K562 (cell line): ENCODE results near the gene VIM. TPM values are rescaled to one million over a fixed set of nuclear protein-coding genes. Genes with fewer than 3 reads are reported as not detected.
A peak's percentile ranks its signal among the peaks of the same experiment; 100 is the strongest.

Experiments
- ARNT ChIP-seq, 2 experiments: fragments of 450-650 bp; IDR thresholded peaks; 2 replicates each; pipeline ENCODE4 v1.6.1; 2016; ENCODE audit warnings: mild to moderate bottlenecking in 1 of 2
- CBX5 ChIP-seq: IDR thresholded peaks from 2 replicates; pipeline ENCODE4 v1.6.1; 2014; ENCODE audit warnings: low read depth, borderline replicate concordance
- CC2D1A ChIP-seq: fragments of 450-650 bp; IDR thresholded peaks from 2 replicates; pipeline ENCODE4 v1.6.1; 2017; ENCODE audit warnings: mild to moderate bottlenecking
- CCNT2 ChIP-seq: IDR thresholded peaks from 2 replicates; pipeline ENCODE4 v1.6.1; 2011; ENCODE audit warnings: borderline replicate concordance, low read depth, mild to moderate bottlenecking, moderate library complexity, mixed read lengths, low read length; ENCODE audit not compliant: insufficient read length; ENCODE audit errors: extremely low read depth
- FOXK2 ChIP-seq, 2 experiments: fragments of 450-650 bp; IDR thresholded peaks in 1 of 2; conservative IDR thresholded peaks in 1 of 2; 2 replicates each; pipeline ENCODE4 v1.6.1; 2016; ENCODE audit warnings: low read depth in 2 of 2, mild to moderate bottlenecking in 1 of 2
- GATA2 ChIP-seq: sonication (generic); formaldehyde crosslinking; IDR thresholded peaks from 2 replicates; pipeline ENCODE4 v1.4.0; 2020; ENCODE audit warnings: mild to moderate bottlenecking, missing genetic modification reagents
- KDM1A ChIP-seq, 2 experiments: fragments of 450-650 bp; IDR thresholded peaks; 2 replicates each; pipeline ENCODE4 v1.6.1; 2016; ENCODE audit warnings: mild to moderate bottlenecking in 2 of 2
- MEF2A ChIP-seq: IDR thresholded peaks from 2 replicates; pipeline ENCODE4 v1.6.1; 2011; ENCODE audit warnings: low read depth, mild to moderate bottlenecking, low read length, moderate library complexity; ENCODE audit not compliant: control insufficient read depth
- MTA2 ChIP-seq: fragments of 450-650 bp; IDR thresholded peaks from 2 replicates; pipeline ENCODE4 v1.6.1; 2016; ENCODE audit warnings: low read depth
- NR4A1 ChIP-seq, 2 experiments: fragments of 250-450 bp in 1 of 2; fragments of 450-650 bp in 1 of 2; sonication (Bioruptor Pico) in 1 of 2; IDR thresholded peaks; 2 replicates each; pipeline versions ENCODE4 v1.4.0 to v1.6.1; 2016 to 2020; ENCODE audit warnings: mild to moderate bottlenecking in 2 of 2, missing compliant biosample characterization in 1 of 2, missing genetic modification characterization in 1 of 2, moderate library complexity in 1 of 2
- SMARCA4 ChIP-seq: fragments of 450-650 bp; IDR thresholded peaks from 2 replicates; pipeline ENCODE4 v1.6.1; 2016
- TEAD4 ChIP-seq, 2 experiments: sonication (generic) in 1 of 2; formaldehyde crosslinking in 1 of 2; IDR thresholded peaks; 2 replicates each; pipeline versions ENCODE4 v1.6.1 to v1.8.0; 2012 to 2022; ENCODE audit warnings: borderline replicate concordance in 1 of 2, inconsistent platforms in 1 of 2, low read length in 1 of 2, mild to moderate bottlenecking in 1 of 2, missing genetic modification reagents in 1 of 2
- VEZF1 ChIP-seq: fragments of 200-800 bp; sonication (Bioruptor generic); IDR thresholded peaks from 2 replicates; pipeline ENCODE4 v1.6.1; 2017; ENCODE audit warnings: missing genetic modification characterization, missing compliant biosample characterization
- XRCC3 ChIP-seq: fragments of 450-650 bp; IDR thresholded peaks from 2 replicates; pipeline ENCODE4 v1.6.1; 2017; ENCODE audit warnings: mild to moderate bottlenecking, moderate library complexity
- ZFP36 ChIP-seq: fragments of 150-350 bp; IDR thresholded peaks from 2 replicates; pipeline ENCODE4 v1.6.1; 2018; ENCODE audit warnings: low read length, low read depth; ENCODE audit not compliant: partially characterized antibody
- ZNF217 ChIP-seq: sonication (generic); formaldehyde crosslinking; IDR thresholded peaks from 2 replicates; pipeline ENCODE4 v1.8.0; 2022; ENCODE audit warnings: mild to moderate bottlenecking, missing genetic modification reagents
- ZNF311 ChIP-seq: fragments of 250-450 bp; sonication (Bioruptor Pico); IDR thresholded peaks from 2 replicates; pipeline ENCODE4 v1.4.0; 2020; ENCODE audit warnings: mild to moderate bottlenecking, moderate library complexity
- ZNF384 ChIP-seq: IDR thresholded peaks from 2 replicates; pipeline ENCODE4 v1.6.1; 2012; ENCODE audit warnings: low read depth, low read length, improper control_type of control experiment
- polyA plus RNA-seq, 8 experiments: library from polyadenylated mRNA; depleted of rRNA in 4 of 8; stranded (reverse) in 5 of 8; unstranded in 3 of 8; fragments of >200 nt; fragmentation: Nextera tagmentation in 2 of 8; fragmentation: Illumina TruSeq in 1 of 8; extraction: Ambion mirVana in 2 of 8; extraction: Trizol in 1 of 8; gene quantifications; 2 replicates each; pipeline versions ENCODE4 v1.2.1 to v1.2.3, GENCODE V29; 2011 to 2014; ENCODE audit warnings: inconsistent platforms in 1 of 8, missing spikeins in 1 of 8
- total RNA-seq, 7 experiments: library from RNA; depleted of rRNA in 6 of 7; stranded (reverse); fragments of >200 nt in 6 of 7; fragmentation: Illumina TruSeq in 2 of 7; extraction: Trizol in 2 of 7; gene quantifications; 2 replicates each; pipeline versions ENCODE4 v1.2.1 to v1.2.3, GENCODE V29; 2011 to 2021; ENCODE audit warnings: low replicate concordance in 1 of 7
- TF ChIP-seq, protein P1 (sequence below): IDR thresholded peaks from 3 replicates; pipeline ENCODE4 v1.6.1; 2011; ENCODE audit warnings: borderline replicate concordance, mild to moderate bottlenecking, moderate library complexity; ENCODE audit not compliant: insufficient read length; ENCODE audit errors: extremely low read depth
- TF ChIP-seq, protein P2 (sequence below): fragments of 250-450 bp; sonication (Bioruptor Pico); IDR thresholded peaks from 2 replicates; pipeline ENCODE4 v1.4.0; 2020; ENCODE audit warnings: mild to moderate bottlenecking, moderate library complexity
- TF ChIP-seq, protein P3 (sequence below): sonication (generic); formaldehyde crosslinking; IDR thresholded peaks from 2 replicates; pipeline ENCODE4 v1.8.0; 2022; ENCODE audit warnings: mild to moderate bottlenecking, missing genetic modification reagents

Gene VIM
- total and polyA plus RNA-seq, 9 of the 15 experiments (the other 6 are each of a cell fraction or from before 2014, with no cell fraction given), result 86.0 to 621 (median 383) TPM

DNA sequence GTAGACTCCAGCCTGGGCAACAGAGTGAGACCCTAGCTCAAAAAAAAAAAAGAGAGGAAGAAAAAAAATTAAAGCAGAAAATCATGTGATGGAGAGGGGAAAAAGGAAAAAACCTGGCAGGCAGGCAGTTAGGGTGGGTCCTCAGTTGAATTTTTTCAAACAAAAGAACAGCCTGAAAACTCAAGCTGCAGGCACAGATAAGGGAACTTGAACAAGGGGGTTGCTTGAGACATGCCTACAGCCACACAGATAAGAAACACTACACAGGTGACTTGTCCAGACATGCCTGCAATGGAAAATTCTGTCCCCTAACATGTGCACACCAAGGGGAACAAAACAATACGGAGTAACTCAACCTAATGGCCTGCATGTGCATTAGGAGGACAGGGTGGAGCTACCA is 19.2 kb downstream of the VIM start (continued):
- TF ChIP-seq SMARCA4 (peak; percentile 66; the same call in 1 of the 2 replicates), GATA2 (CRISPR knock-in tag) (peak; percentile 85), TEAD4 (IDR thresholded peaks at IDR 0.05; ENCODE audit: low read length) (peak; percentile 80), TEAD4 (CRISPR knock-in tag; IDR thresholded peaks at IDR 0.05; ENCODE audit: borderline replicate concordance) (no peak), VEZF1 (CRISPR knock-in tag) (peak; percentile 23; the same call in 1 of the 2 replicates), CCNT2 (peak; percentile 30), CBX5 (peak; percentile 71; the same call in 1 of the 2 replicates), ARNT (IDR thresholded peaks at IDR 0.05) (peak in 1 of 2 experiments; percentile 61; a peak in 2 of 4 replicates), XRCC3 (peak; percentile 71; the same call in 1 of the 2 replicates), MEF2A (no peak), ZNF311 (CRISPR knock-in tag) (no peak), NR4A1 (CRISPR knock-in tag; IDR thresholded peaks at IDR 0.05) (no peak), NR4A1 (tag; IDR thresholded peaks at IDR 0.05) (0 out of 2 replicates have a peak, but pooled peaks have one; percentile 49), ZNF217 (CRISPR knock-in tag) (no peak), MTA2 (peak; percentile 86), CC2D1A (peak; percentile 88), ZNF384 (peak; percentile 89), KDM1A (IDR thresholded peaks at IDR 0.05) (no peak), FOXK2 (conservative IDR thresholded peaks at IDR 0.05 in 1 of 2, IDR thresholded peaks at IDR 0.05 in 1 of 2; ENCODE audit: low read depth in 2 of 2) (peak in 1 of 2 experiments; percentile 49; a peak in 1 of 4 replicates), ZFP36 (peak; percentile 95)
- TF ChIP-seq, protein P1, sequence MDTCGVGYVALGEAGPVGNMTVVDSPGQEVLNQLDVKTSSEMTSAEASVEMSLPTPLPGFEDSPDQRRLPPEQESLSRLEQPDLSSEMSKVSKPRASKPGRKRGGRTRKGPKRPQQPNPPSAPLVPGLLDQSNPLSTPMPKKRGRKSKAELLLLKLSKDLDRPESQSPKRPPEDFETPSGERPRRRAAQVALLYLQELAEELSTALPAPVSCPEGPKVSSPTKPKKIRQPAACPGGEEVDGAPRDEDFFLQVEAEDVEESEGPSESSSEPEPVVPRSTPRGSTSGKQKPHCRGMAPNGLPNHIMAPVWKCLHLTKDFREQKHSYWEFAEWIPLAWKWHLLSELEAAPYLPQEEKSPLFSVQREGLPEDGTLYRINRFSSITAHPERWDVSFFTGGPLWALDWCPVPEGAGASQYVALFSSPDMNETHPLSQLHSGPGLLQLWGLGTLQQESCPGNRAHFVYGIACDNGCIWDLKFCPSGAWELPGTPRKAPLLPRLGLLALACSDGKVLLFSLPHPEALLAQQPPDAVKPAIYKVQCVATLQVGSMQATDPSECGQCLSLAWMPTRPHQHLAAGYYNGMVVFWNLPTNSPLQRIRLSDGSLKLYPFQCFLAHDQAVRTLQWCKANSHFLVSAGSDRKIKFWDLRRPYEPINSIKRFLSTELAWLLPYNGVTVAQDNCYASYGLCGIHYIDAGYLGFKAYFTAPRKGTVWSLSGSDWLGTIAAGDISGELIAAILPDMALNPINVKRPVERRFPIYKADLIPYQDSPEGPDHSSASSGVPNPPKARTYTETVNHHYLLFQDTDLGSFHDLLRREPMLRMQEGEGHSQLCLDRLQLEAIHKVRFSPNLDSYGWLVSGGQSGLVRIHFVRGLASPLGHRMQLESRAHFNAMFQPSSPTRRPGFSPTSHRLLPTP, result no peak
- TF ChIP-seq, protein P2, sequence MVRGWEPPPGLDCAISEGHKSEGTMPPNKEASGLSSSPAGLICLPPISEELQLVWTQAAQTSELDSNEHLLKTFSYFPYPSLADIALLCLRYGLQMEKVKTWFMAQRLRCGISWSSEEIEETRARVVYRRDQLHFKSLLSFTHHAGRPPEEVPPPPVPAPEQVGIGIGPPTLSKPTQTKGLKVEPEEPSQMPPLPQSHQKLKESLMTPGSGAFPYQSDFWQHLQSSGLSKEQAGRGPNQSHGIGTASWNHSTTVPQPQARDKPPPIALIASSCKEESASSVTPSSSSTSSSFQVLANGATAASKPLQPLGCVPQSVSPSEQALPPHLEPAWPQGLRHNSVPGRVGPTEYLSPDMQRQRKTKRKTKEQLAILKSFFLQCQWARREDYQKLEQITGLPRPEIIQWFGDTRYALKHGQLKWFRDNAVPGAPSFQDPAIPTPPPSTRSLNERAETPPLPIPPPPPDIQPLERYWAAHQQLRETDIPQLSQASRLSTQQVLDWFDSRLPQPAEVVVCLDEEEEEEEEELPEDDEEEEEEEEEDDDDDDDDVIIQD (CRISPR knock-in tag), result no peak
- TF ChIP-seq, protein P3, sequence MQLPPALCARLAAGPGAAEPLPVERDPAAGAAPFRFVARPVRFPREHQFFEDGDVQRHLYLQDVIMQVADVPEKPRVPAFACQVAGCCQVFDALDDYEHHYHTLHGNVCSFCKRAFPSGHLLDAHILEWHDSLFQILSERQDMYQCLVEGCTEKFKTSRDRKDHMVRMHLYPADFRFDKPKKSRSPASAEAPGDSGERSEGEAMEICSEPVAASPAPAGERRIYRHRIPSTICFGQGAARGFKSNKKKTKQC (CRISPR knock-in tag), result no peak
